Measurements from ENCODE around the gene GCGR.

Gene GCGR

GRCh38 chr17:81810892-81811704, 7.1 kb downstream of the GCGR start:
- DNase-seq (ENCODE audit: low read depth, low spot score) = no peak
- no peak overlapping the region for H3K4me3 ChIP-seq (ENCODE audit: low read length)

GRCh38 chr17:81811705-81812570, 8.0 kb downstream of the GCGR start:
- no peak for DNase-seq (ENCODE audit: low read depth, low spot score)

GRCh38 chr17:81812571-81813370, 8.8 kb downstream of the GCGR start:
- DNase-seq (ENCODE audit: low read depth, low spot score) = no peak
- H3K4me3 ChIP-seq (ENCODE audit: low read length) = no peak overlapping the region

More at GRCh38 chr17:81811705-81812570, 8.0 kb downstream of the GCGR start:
- H3K4me3 ChIP-seq (ENCODE audit: low read length) = no peak overlapping the region

GRCh38 chr17:81813371-81813684, 9.4 kb downstream of the GCGR start:
- no peak overlapping the region for H3K4me3 ChIP-seq (ENCODE audit: low read length)
- DNase-seq (ENCODE audit: low read depth, low spot score) = no peak

GRCh38 chr17:81813861-81814683, 10.1 kb downstream of the GCGR start:
- H3K4me3 ChIP-seq (ENCODE audit: low read length) = no peak overlapping the region
- DNase-seq (ENCODE audit: low read depth, low spot score) = no peak

- no peak overlapping the region for H3K4me3 ChIP-seq (ENCODE audit: low read length)
- DNase-seq (ENCODE audit: low read depth, low spot score) = no peak
Observed at GRCh38 chr17:81814748-81815645, 11.0 kb downstream of the GCGR start.

- H3K4me3 ChIP-seq (ENCODE audit: low read length) = no peak overlapping the region
- DNase-seq (ENCODE audit: low read depth, low spot score) = no peak
Observed at GRCh38 chr17:81815646-81815986, 11.7 kb downstream of the GCGR start.

- no peak for DNase-seq (ENCODE audit: low read depth, low spot score)
- no peak overlapping the region for H3K4me3 ChIP-seq (ENCODE audit: low read length)
Observed at GRCh38 chr17:81817758-81818147, 13.8 kb downstream of the GCGR start.

GRCh38 chr17:81819708-81820107, 15.8 kb downstream of the GCGR start:
- no peak overlapping the region for H3K4me3 ChIP-seq (ENCODE audit: low read length)
- DNase-seq (ENCODE audit: low read depth, low spot score) = no peak

GRCh38 chr17:81821147-81821546, 17.2 kb downstream of the GCGR start:
- no peak overlapping the region for H3K4me3 ChIP-seq (ENCODE audit: low read length)
- DNase-seq (ENCODE audit: low read depth, low spot score) = no peak

- H3K4me3 ChIP-seq (ENCODE audit: low read length) = no peak overlapping the region
- no peak for DNase-seq (ENCODE audit: low read depth, low spot score)
Observed at GRCh38 chr17:81821603-81822311, 17.8 kb downstream of the GCGR start.

GRCh38 chr17:81822312-81822637, 18.3 kb downstream of the GCGR start:
- no peak for DNase-seq (ENCODE audit: low read depth, low spot score)
- no peak overlapping the region for H3K4me3 ChIP-seq (ENCODE audit: low read length)

GRCh38 chr17:81822996-81823819, 19.3 kb downstream of the GCGR start:
- no peak overlapping the region for H3K4me3 ChIP-seq (ENCODE audit: low read length)
- DNase-seq (ENCODE audit: low read depth, low spot score) = no peak

GRCh38 chr17:81823820-81824550, 20.0 kb downstream of the GCGR start:
- H3K4me3 ChIP-seq (ENCODE audit: low read length) = no peak overlapping the region
- DNase-seq (ENCODE audit: low read depth, low spot score) = no peak

GRCh38 chr17:81824595-81824994, 20.6 kb downstream of the GCGR start:
- no peak for DNase-seq (ENCODE audit: low read depth, low spot score)
- H3K4me3 ChIP-seq (ENCODE audit: low read length) = no peak overlapping the region

GRCh38 chr17:81825841-81826466, 22.0 kb downstream of the GCGR start:
- no peak for DNase-seq (ENCODE audit: low read depth, low spot score)
- H3K4me3 ChIP-seq (ENCODE audit: low read length) = no peak overlapping the region
